SK-N-SH (cell line): ENCODE measurements around the gene WDR86. TPM values are rescaled to one million over a fixed set of nuclear protein-coding genes. Genes with fewer than 3 reads are reported as not detected.
A peak's percentile ranks its signal among the peaks of the same experiment; 100 is the strongest.

Experiments used
- CHD2 ChIP-seq: fragments of 150-350 bp; IDR thresholded peaks from 2 replicates; pipeline ENCODE4 v1.6.1; 2018; ENCODE audit warnings: low read length; ENCODE audit not compliant: partially characterized antibody
- EZH2phosphoT487 ChIP-seq: fragments of 200-600 bp; sonication (generic); IDR thresholded peaks from 2 replicates; pipeline ENCODE4 v1.6.1; 2017; ENCODE audit warnings: low read depth, mixed run types, mild to moderate bottlenecking, antibody characterized with exemption, moderate library complexity, borderline replicate concordance
- FOXJ3 ChIP-seq: sonication (generic); formaldehyde crosslinking; IDR thresholded peaks from 2 replicates; pipeline ENCODE4 v1.5.1; 2020; ENCODE audit warnings: mild to moderate bottlenecking, missing genetic modification reagents
- FOXM1 ChIP-seq: IDR thresholded peaks from 2 replicates; pipeline ENCODE4 v1.4.0; 2012; ENCODE audit warnings: low read depth, mild to moderate bottlenecking
- GABPA ChIP-seq: IDR thresholded peaks from 2 replicates; pipeline ENCODE4 v1.4.0; 2012; ENCODE audit warnings: low read depth, mild to moderate bottlenecking
- GATA2 ChIP-seq: sonication (generic); formaldehyde crosslinking; IDR thresholded peaks from 2 replicates; pipeline ENCODE4 v1.5.0; 2020; ENCODE audit warnings: mild to moderate bottlenecking, missing genetic modification reagents
- MEF2A ChIP-seq: IDR thresholded peaks from 2 replicates; pipeline ENCODE4 v1.4.0; 2012; ENCODE audit warnings: low read depth, borderline replicate concordance
- MXI1 ChIP-seq: IDR thresholded peaks from 2 replicates; pipeline ENCODE4 v1.6.1; 2012; ENCODE audit warnings: mild to moderate bottlenecking, low read depth, low read length, improper control_type of control experiment
- NFIC ChIP-seq: IDR thresholded peaks from 2 replicates; pipeline ENCODE4 v1.4.0; 2012; ENCODE audit warnings: borderline replicate concordance
- NRF1 ChIP-seq: IDR thresholded peaks from 2 replicates; pipeline ENCODE4 v1.6.1; 2012; ENCODE audit warnings: low read depth, mild to moderate bottlenecking, low read length
- POLR2AphosphoS5 ChIP-seq: IDR thresholded peaks from 2 replicates; pipeline ENCODE4 v1.6.1; 2012; ENCODE audit warnings: low read depth, low read length
- RAD21 ChIP-seq: IDR thresholded peaks from 2 replicates; pipeline ENCODE4 v1.6.1; 2012; ENCODE audit warnings: mild to moderate bottlenecking, low read length
- RCOR1 ChIP-seq: fragments of 150-350 bp; IDR thresholded peaks from 2 replicates; pipeline ENCODE4 v1.6.1; 2017; ENCODE audit warnings: antibody characterized with exemption, low read length
- SIN3A ChIP-seq: IDR thresholded peaks from 2 replicates; pipeline ENCODE4 v1.6.1; 2012; ENCODE audit warnings: low read depth, mild to moderate bottlenecking, low read length, moderate library complexity, borderline replicate concordance
- SMC3 ChIP-seq: IDR thresholded peaks from 2 replicates; pipeline ENCODE4 v1.6.1; 2012; ENCODE audit warnings: low read depth, low read length, improper control_type of control experiment
- TCF12 ChIP-seq: IDR thresholded peaks from 2 replicates; pipeline ENCODE4 v1.4.0; 2012
- YY1 ChIP-seq: IDR thresholded peaks from 2 replicates; pipeline ENCODE4 v1.4.0; 2012; ENCODE audit warnings: low read depth, mild to moderate bottlenecking
- polyA plus RNA-seq, 3 experiments: library from polyadenylated mRNA; depleted of rRNA; stranded (reverse); fragments of >200 nt; gene quantifications; 2 replicates each; pipeline ENCODE4 v1.2.3, GENCODE V29; 2012
- TF ChIP-seq, protein P1 (sequence below): IDR thresholded peaks from 2 replicates; pipeline ENCODE4; 2012
- TF ChIP-seq, protein P2 (sequence below): IDR thresholded peaks from 2 replicates; pipeline ENCODE4 v1.4.0; 2012; ENCODE audit warnings: low read depth
- TF ChIP-seq, protein P3 (sequence below): IDR thresholded peaks from 2 replicates; pipeline ENCODE4 v1.4.0; 2012; ENCODE audit warnings: low read depth, borderline replicate concordance
- TF ChIP-seq, protein P4 (sequence below): IDR thresholded peaks from 2 replicates; pipeline ENCODE4 v1.4.0; 2012; ENCODE audit warnings: low read depth, borderline replicate concordance
- TF ChIP-seq, protein P5 (sequence below): fragments of 200-600 bp; sonication (generic); IDR thresholded peaks from 2 replicates; pipeline ENCODE4 v1.6.1; 2017; ENCODE audit warnings: antibody characterized with exemption, mild to moderate bottlenecking, moderate library complexity
- TF ChIP-seq, protein P6 (sequence below): IDR thresholded peaks from 2 replicates; pipeline ENCODE4 v1.6.1; 2012; ENCODE audit warnings: mild to moderate bottlenecking, low read depth, low read length, moderate library complexity

Gene WDR86
- polyA plus RNA-seq, 1 of the 3 experiments (the other 2 are of a cell fraction) = 1.0 TPM

DNA sequence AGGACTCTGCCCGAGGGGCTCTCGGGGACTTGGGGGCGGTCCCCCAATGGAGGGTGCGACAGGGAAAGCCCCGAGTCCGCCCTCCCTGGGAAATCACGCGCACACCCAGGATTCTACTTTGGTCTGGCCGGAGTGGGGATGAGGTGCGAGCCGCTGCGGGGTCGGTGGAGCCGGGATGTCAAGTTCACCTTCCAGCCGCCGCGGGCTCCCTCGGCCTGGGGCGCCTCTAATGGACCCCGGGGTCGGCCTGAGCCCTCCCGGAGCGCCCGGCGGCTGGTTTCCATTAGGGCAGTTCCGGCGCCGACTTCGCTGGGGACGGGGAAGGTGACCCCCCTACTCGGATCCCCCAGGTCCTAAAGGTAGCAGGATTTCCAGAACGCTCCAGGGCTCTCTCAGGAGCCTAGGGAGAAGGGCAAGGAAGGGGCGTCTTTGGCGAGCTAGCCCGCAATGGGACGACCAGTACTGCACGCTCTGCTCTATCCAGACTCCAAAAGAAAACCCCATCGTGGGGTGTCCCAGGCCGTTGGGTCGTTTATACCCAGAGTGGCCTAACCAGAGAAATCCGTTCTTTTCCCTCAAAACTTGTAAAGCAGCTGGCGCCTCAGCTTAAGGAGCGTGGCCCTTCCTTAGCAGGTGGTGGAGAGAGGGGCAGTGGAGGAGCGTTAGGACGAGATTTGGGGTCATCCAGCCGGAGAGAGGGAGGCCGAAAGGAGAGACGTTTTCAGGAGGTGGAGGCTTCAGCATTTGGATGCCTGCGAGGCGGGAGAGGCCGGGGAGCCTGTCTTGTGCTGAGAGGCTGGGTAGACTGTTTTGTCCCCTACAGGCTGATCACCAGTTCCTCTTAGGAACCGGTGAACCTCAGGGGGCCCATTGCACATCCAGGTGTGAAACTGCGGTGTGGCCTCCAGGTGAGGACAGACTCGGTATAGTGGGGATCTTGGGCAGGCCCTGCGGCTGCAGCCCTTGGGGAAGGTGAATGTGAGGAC is 860 bp upstream of the WDR86 start (continued):
- TF ChIP-seq, protein P1, sequence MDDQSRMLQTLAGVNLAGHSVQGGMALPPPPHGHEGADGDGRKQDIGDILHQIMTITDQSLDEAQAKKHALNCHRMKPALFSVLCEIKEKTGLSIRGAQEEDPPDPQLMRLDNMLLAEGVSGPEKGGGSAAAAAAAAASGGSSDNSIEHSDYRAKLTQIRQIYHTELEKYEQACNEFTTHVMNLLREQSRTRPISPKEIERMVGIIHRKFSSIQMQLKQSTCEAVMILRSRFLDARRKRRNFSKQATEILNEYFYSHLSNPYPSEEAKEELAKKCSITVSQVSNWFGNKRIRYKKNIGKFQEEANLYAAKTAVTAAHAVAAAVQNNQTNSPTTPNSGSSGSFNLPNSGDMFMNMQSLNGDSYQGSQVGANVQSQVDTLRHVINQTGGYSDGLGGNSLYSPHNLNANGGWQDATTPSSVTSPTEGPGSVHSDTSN = 0 out of 2 replicates have a peak, but pooled peaks have one; percentile 5
- no peak for TF ChIP-seq NRF1
- TF ChIP-seq, protein P2, sequence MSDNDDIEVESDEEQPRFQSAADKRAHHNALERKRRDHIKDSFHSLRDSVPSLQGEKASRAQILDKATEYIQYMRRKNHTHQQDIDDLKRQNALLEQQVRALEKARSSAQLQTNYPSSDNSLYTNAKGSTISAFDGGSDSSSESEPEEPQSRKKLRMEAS = no peak
- TF ChIP-seq SMC3 = no peak
- TF ChIP-seq, protein P3, sequence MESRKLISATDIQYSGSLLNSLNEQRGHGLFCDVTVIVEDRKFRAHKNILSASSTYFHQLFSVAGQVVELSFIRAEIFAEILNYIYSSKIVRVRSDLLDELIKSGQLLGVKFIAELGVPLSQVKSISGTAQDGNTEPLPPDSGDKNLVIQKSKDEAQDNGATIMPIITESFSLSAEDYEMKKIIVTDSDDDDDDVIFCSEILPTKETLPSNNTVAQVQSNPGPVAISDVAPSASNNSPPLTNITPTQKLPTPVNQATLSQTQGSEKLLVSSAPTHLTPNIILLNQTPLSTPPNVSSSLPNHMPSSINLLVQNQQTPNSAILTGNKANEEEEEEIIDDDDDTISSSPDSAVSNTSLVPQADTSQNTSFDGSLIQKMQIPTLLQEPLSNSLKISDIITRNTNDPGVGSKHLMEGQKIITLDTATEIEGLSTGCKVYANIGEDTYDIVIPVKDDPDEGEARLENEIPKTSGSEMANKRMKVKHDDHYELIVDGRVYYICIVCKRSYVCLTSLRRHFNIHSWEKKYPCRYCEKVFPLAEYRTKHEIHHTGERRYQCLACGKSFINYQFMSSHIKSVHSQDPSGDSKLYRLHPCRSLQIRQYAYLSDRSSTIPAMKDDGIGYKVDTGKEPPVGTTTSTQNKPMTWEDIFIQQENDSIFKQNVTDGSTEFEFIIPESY = no peak
- no peak; the same call in 1 of the 2 replicates for TF ChIP-seq RCOR1
- no peak for TF ChIP-seq FOXJ3
- TF ChIP-seq, protein P4, sequence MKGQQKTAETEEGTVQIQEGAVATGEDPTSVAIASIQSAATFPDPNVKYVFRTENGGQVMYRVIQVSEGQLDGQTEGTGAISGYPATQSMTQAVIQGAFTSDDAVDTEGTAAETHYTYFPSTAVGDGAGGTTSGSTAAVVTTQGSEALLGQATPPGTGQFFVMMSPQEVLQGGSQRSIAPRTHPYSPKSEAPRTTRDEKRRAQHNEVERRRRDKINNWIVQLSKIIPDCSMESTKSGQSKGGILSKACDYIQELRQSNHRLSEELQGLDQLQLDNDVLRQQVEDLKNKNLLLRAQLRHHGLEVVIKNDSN = no peak
- TF ChIP-seq, protein P5, sequence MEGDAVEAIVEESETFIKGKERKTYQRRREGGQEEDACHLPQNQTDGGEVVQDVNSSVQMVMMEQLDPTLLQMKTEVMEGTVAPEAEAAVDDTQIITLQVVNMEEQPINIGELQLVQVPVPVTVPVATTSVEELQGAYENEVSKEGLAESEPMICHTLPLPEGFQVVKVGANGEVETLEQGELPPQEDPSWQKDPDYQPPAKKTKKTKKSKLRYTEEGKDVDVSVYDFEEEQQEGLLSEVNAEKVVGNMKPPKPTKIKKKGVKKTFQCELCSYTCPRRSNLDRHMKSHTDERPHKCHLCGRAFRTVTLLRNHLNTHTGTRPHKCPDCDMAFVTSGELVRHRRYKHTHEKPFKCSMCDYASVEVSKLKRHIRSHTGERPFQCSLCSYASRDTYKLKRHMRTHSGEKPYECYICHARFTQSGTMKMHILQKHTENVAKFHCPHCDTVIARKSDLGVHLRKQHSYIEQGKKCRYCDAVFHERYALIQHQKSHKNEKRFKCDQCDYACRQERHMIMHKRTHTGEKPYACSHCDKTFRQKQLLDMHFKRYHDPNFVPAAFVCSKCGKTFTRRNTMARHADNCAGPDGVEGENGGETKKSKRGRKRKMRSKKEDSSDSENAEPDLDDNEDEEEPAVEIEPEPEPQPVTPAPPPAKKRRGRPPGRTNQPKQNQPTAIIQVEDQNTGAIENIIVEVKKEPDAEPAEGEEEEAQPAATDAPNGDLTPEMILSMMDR = no peak
- TF ChIP-seq, protein P6, sequence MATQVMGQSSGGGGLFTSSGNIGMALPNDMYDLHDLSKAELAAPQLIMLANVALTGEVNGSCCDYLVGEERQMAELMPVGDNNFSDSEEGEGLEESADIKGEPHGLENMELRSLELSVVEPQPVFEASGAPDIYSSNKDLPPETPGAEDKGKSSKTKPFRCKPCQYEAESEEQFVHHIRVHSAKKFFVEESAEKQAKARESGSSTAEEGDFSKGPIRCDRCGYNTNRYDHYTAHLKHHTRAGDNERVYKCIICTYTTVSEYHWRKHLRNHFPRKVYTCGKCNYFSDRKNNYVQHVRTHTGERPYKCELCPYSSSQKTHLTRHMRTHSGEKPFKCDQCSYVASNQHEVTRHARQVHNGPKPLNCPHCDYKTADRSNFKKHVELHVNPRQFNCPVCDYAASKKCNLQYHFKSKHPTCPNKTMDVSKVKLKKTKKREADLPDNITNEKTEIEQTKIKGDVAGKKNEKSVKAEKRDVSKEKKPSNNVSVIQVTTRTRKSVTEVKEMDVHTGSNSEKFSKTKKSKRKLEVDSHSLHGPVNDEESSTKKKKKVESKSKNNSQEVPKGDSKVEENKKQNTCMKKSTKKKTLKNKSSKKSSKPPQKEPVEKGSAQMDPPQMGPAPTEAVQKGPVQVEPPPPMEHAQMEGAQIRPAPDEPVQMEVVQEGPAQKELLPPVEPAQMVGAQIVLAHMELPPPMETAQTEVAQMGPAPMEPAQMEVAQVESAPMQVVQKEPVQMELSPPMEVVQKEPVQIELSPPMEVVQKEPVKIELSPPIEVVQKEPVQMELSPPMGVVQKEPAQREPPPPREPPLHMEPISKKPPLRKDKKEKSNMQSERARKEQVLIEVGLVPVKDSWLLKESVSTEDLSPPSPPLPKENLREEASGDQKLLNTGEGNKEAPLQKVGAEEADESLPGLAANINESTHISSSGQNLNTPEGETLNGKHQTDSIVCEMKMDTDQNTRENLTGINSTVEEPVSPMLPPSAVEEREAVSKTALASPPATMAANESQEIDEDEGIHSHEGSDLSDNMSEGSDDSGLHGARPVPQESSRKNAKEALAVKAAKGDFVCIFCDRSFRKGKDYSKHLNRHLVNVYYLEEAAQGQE = no peak
- TF ChIP-seq NFIC = no peak
- TF ChIP-seq POLR2AphosphoS5 = no peak
- no peak for TF ChIP-seq EZH2phosphoT487
- no peak for TF ChIP-seq GABPA
- no peak for TF ChIP-seq MEF2A
- no peak for TF ChIP-seq FOXM1
- peak; percentile 86 for TF ChIP-seq CHD2
- TF ChIP-seq RAD21 = no peak; the same call in 1 of the 2 replicates
- TF ChIP-seq SIN3A = no peak
- TF ChIP-seq TCF12 = peak; percentile 64
- TF ChIP-seq YY1 = no peak
- peak; percentile 17; the same call in 1 of the 2 replicates for TF ChIP-seq GATA2 (CRISPR knock-in tag)
- no peak for TF ChIP-seq MXI1
